B cell (primary cell): ENCODE results near the gene MAN2A2. TPM values are rescaled to one million over a fixed set of nuclear protein-coding genes. Genes with fewer than 3 reads are reported as not detected.

Experiments
- ATAC-seq: fragments of 200-7000 bp; cut with Tn5 transposase; one replicate; pipeline ENCODE4 v1.10.0; 2021; ENCODE audit warnings: low read depth, mild to moderate bottlenecking, moderate number of reproducible peaks, moderate library complexity
- CTCF ChIA-PET: fragments of 350-600 bp; sonication (Branson Sonifier 250); formaldehyde crosslinking; loops from one replicate; lab custom pipeline; 2021; ENCODE audit warnings: antibody characterized with exemption, inconsistent platforms; lab: Charles Lee
- POLR2A ChIA-PET: fragments of 350-600 bp; sonication (Branson Sonifier 250); formaldehyde crosslinking; loops from one replicate; lab custom pipeline; 2021; ENCODE audit warnings: antibody characterized with exemption; lab: Charles Lee
- DNase-seq: peaks from one replicate; pipeline ENCODE4 v3.0.0; 2013
- H2AFZ ChIP-seq: 2 replicates; pipeline ENCODE4 v1.6.1; 2012; ENCODE audit warnings: mild to moderate bottlenecking, low read depth, low read length; ENCODE audit not compliant: insufficient read depth, poor library complexity, severe bottlenecking
- H3K27ac ChIP-seq, 2 donors: 1 replicate in 1 of 2; 2 replicates in 1 of 2; pipeline ENCODE4 v1.5.1; 2012 to 2013; ENCODE audit warnings: low read length in 2 of 2, mild to moderate bottlenecking in 2 of 2, moderate library complexity in 1 of 2
- H3K27me3 ChIP-seq, 4 experiments: fragments of 200-600 bp in 1 of 4; sonication (generic) in 1 of 4; replicated peaks in 1 of 4; 1 replicate in 2 of 4; 2 replicates in 2 of 4; pipeline versions ENCODE4 v1.6.1 to v1.7.0; 2013 to 2016; ENCODE audit warnings: low read length in 3 of 4, mild to moderate bottlenecking in 2 of 4, mixed read lengths in 1 of 4, moderate library complexity in 1 of 4; ENCODE audit not compliant: insufficient read depth in 4 of 4, control insufficient read depth in 3 of 4; ENCODE audit errors: control extremely low read depth in 1 of 4
- H3K36me3 ChIP-seq, 2 experiments: replicated peaks in 1 of 2; 1 replicate in 1 of 2; 2 replicates in 1 of 2; pipeline versions ENCODE4 v1.6.1 to v1.7.1; 2013; ENCODE audit warnings: low read length in 1 of 2; ENCODE audit not compliant: insufficient read depth in 2 of 2, control insufficient read depth in 1 of 2; ENCODE audit errors: control extremely low read depth in 1 of 2, extremely low read depth in 1 of 2
- H3K4me1 ChIP-seq, 2 donors: fragments of 200-600 bp in 1 of 2; sonication (generic) in 1 of 2; 1 replicate in 1 of 2; 2 replicates in 1 of 2; pipeline versions ENCODE4 v1.5.1 to v1.6.1; 2013 to 2017; ENCODE audit warnings: low read length in 2 of 2; ENCODE audit not compliant: control insufficient read depth in 2 of 2, insufficient read depth in 2 of 2
- H3K4me2 ChIP-seq: replicated peaks from 2 replicates; pipeline ENCODE3; 2012; ENCODE audit warnings: mild to moderate bottlenecking, low read depth, low read length; ENCODE audit not compliant: poor library complexity, severe bottlenecking
- H3K4me3 ChIP-seq, 5 experiments: fragments of 200-600 bp in 1 of 5; sonication (generic) in 1 of 5; 1 replicate in 3 of 5; 2 replicates in 2 of 5; pipeline versions ENCODE4 v1.5.1 to v1.7.0; 2011 to 2016; ENCODE audit warnings: low read length in 4 of 5, mild to moderate bottlenecking in 4 of 5, low read depth in 2 of 5, control low read depth in 1 of 5, moderate library complexity in 1 of 5; ENCODE audit not compliant: insufficient read depth in 1 of 5; ENCODE audit errors: control extremely low read depth in 1 of 5, extremely low read depth in 1 of 5
- H3K79me2 ChIP-seq: fragments of 200-600 bp; sonication (generic); one replicate; pipeline ENCODE4 v1.6.0; 2016; ENCODE audit warnings: low read length; ENCODE audit not compliant: control insufficient read depth, insufficient read depth
- H3K9ac ChIP-seq: fragments of 200-600 bp; sonication (generic); 2 replicates; pipeline ENCODE4 v1.6.1; 2017; ENCODE audit warnings: mild to moderate bottlenecking, low read length, moderate library complexity
- H3K9me3 ChIP-seq, 3 donors: one replicate each; pipeline versions ENCODE4 v1.6.1 to v1.7.1; 2013; ENCODE audit warnings: low read length in 2 of 3; ENCODE audit not compliant: control insufficient read depth in 2 of 3, insufficient read depth in 1 of 3; ENCODE audit errors: control extremely low read depth in 1 of 3
- H4K20me1 ChIP-seq: 2 replicates; pipeline ENCODE4 v1.6.0; 2012; ENCODE audit warnings: mild to moderate bottlenecking, low read length; ENCODE audit not compliant: insufficient read depth, control insufficient read depth, poor library complexity, severe bottlenecking
- H3K27ac Mint-ChIP-seq: one replicate; pipeline ENCODE4 v1.8.0; 2021; ENCODE audit warnings: mixed read lengths
- H3K27me3 Mint-ChIP-seq: one replicate; pipeline ENCODE4 v1.8.0; 2021; ENCODE audit warnings: mixed read lengths
- H3K4me1 Mint-ChIP-seq: one replicate; pipeline ENCODE4 v1.8.0; 2021; ENCODE audit warnings: mixed read lengths
- H3K4me3 Mint-ChIP-seq: one replicate; pipeline ENCODE4 v1.8.0; 2021; ENCODE audit warnings: mixed read lengths
- H3K9me3 Mint-ChIP-seq: one replicate; pipeline ENCODE4 v1.8.0; 2022; ENCODE audit warnings: mixed read lengths; ENCODE audit not compliant: insufficient read depth
- EZH2 ChIP-seq: IDR thresholded peaks from 2 replicates; pipeline ENCODE4 v1.6.1; 2012; ENCODE audit warnings: borderline replicate concordance, low read depth, mild to moderate bottlenecking, moderate library complexity, low read length; ENCODE audit not compliant: insufficient read depth, poor library complexity, severe bottlenecking
- WGBS: methylation state at CpG from one replicate; pipeline ENCODE4 v1.1.5; 2013; ENCODE audit warnings: missing lambda C conversion rate; ENCODE audit not compliant: insufficient coverage; 5-methylcytosine and 5-hydroxymethylcytosine counted together
- intact Hi-C: fragments of 100-400 bp; cut with micrococcal nuclease; formaldehyde crosslinking; loops from one replicate; pipeline ENCODE4 v1.10.0; 2022
- polyA plus RNA-seq: library from polyadenylated mRNA; depleted of rRNA; stranded (reverse); fragments of >200 nt; gene quantifications from 2 replicates; pipeline ENCODE4 v1.2.3, GENCODE V29; 2012
- total RNA-seq, 2 donors: library from RNA; stranded (reverse); fragments of 120-200 nt in 1 of 2; gene quantifications; 1 replicate in 1 of 2; 2 replicates in 1 of 2; pipeline versions ENCODE4 v1.2.3 to v1.2.4, GENCODE V29; 2013 to 2022
- TF ChIP-seq, protein P1 (sequence below): fragments of 200-600 bp; IDR thresholded peaks from one replicate; pipeline ENCODE4 v1.8.0; 2022; ENCODE audit warnings: antibody characterized with exemption, mild to moderate bottlenecking

MAN2A2 gene
- total and polyA plus RNA-seq, 2 donors (not counting 1 experiment from before 2014, with no cell fraction given): 180 to 234 TPM

GRCh38 chr15:90903733-90904536 is 833 bp downstream of the MAN2A2 start:
- peaks cover 24% of the 10 kb centered on the region for H3K4me1 Mint-ChIP-seq
- H2AFZ ChIP-seq: peak overlapping the region; percentile 86
- no peaks in the 10 kb centered on the region for H3K27me3 Mint-ChIP-seq
- peaks cover 13% of the 10 kb centered on the region for H4K20me1 ChIP-seq
- TF ChIP-seq EZH2: no peak
- TF ChIP-seq, protein P1, sequence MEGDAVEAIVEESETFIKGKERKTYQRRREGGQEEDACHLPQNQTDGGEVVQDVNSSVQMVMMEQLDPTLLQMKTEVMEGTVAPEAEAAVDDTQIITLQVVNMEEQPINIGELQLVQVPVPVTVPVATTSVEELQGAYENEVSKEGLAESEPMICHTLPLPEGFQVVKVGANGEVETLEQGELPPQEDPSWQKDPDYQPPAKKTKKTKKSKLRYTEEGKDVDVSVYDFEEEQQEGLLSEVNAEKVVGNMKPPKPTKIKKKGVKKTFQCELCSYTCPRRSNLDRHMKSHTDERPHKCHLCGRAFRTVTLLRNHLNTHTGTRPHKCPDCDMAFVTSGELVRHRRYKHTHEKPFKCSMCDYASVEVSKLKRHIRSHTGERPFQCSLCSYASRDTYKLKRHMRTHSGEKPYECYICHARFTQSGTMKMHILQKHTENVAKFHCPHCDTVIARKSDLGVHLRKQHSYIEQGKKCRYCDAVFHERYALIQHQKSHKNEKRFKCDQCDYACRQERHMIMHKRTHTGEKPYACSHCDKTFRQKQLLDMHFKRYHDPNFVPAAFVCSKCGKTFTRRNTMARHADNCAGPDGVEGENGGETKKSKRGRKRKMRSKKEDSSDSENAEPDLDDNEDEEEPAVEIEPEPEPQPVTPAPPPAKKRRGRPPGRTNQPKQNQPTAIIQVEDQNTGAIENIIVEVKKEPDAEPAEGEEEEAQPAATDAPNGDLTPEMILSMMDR: no peak
- 77% methylated on average over 12 of the region's 18 CpGs for WGBS
- H3K9ac ChIP-seq: peak overlapping the region; percentile 76
- H3K4me3 ChIP-seq: peak overlapping the region; percentile 61 to 74 (median 69)
- no peaks in the 10 kb centered on the region for H3K9me3 Mint-ChIP-seq
- no peak for DNase-seq
- H3K4me3 Mint-ChIP-seq: peak overlapping the region; percentile 85
- no peak for ATAC-seq
- H3K9me3 ChIP-seq: no peaks in the 10 kb centered on the region
- peaks cover 0 to 38% of the 10 kb centered on the region in 2 experiments for H3K36me3 ChIP-seq
- H3K4me2 ChIP-seq: peak overlapping the region; percentile 94
- peak overlapping the region; percentile 90 for H3K27ac Mint-ChIP-seq
- H3K4me1 ChIP-seq: peaks cover 13 to 19% of the 10 kb centered on the region in 2 donors
- CTCF ChIA-PET: interaction anchor here (0.9 to 14.4 kb wide), 9 partner anchors 17 to 585 kb away, joined by 3 to 260 read pairs (median 6); partner anchors contain the start of genes FES, HDDC3 and UNC45A
- peaks cover 3% of the 10 kb centered on the region for H3K79me2 ChIP-seq
- intact Hi-C loops: loop anchor here (2.0 kb wide), 1 partner anchor 309 kb away; no protein-coding TSS in a partner anchor
- POLR2A ChIA-PET: interaction anchor here (0.8 to 3.8 kb wide), 5 partner anchors 18 to 542 kb away, joined by 3 to 66 read pairs (median 4); partner anchors contain the start of genes HDDC3, IQGAP1 and UNC45A
- H3K27me3 ChIP-seq: no peaks in the 10 kb centered on the region
- peak overlapping the region in 1 of 2 donors; percentile 72 for H3K27ac ChIP-seq
